ENCODE measurements around the gene NUDT3.

NUDT3 gene

DNA sequence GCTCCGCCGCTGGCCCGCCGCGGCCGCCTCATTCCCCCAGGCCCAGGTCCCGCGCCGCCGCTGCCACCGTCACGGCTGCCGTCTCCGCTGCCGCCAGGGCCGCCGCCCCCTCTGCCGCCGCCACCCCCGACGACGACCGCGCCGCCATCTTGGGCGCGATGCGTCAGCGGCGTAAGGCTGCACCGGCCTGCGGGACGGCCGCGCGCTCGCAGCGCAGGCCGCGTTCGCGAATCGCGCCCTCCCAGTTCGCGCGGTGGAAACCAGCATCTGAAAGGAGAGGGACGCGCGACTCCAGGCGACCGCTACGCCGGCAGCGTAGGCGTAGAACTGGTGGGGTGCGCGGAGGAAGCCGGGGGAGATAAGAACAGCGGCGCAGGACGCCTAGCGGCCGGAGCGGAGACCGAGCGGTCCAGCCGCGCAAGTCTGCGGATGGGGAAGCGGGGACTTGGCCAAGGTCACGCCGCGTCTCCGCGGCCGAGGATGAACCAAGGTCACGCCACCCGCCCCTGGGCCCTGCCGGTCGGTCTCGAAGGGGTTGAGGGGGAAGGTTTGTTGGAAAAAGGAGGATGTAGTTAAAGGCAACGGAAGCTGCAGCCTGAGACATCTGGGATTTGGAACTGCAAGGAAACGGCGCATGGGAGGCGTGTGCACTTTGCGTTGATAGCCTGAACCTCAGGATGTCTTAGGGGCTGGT lies at the start of gene NUDT3:
NUDT3 (minus strand) TSS at position 173 of the 694 bp plus-strand sequence. CDS start 307 bp downstream, outside the sequence.
- H3K27me3 ChIP-seq (ENCODE audit: control insufficient read depth, insufficient read depth, low read length) = no peaks in the 10 kb centered on the region
- H3K9me3 ChIP-seq (ENCODE audit: control insufficient read depth, insufficient read depth, low read length) = no peaks in the 10 kb centered on the region
- no peak within 1 kb of the TSS for H3K27ac ChIP-seq (ENCODE audit: low read length)
- no CpG with 5 or more reads among the region's 87 CpGs for WGBS (ENCODE audit: insufficient coverage, insufficient read length)
- DNase-seq (ENCODE audit: low read depth, low spot score) = peak; percentile 88
- H3K36me3 ChIP-seq (ENCODE audit: control insufficient read depth, insufficient read depth, low read length) = no peaks in the 10 kb centered on the region
- H3K4me1 ChIP-seq (ENCODE audit: control insufficient read depth, insufficient read depth, low read length) = no peaks in the 10 kb centered on the region
- H3K4me3 ChIP-seq (ENCODE audit: low read length) = peak within 1 kb of the TSS; percentile 85

DNA sequence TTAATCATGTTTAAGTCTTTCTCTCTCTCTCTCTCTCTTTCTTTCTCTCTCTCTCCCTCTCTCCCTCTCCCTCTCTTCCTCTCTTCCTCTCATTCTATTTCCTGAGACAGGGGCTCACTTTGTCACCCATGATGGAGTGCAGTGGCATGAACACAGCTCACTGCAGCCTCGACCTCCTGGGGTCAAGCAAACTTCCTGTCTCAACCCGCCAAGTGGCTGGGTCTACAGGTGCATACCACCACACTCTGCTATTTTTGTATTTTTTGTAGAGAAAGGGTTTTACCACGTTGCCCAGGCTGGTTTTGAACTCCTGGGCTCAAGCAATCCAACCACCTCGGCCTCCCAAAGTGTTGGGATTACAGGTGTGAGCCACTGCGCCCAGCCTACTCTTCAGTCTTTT lies 49.1 kb upstream of the NUDT3 start:
- Histone ChIP-seq H3K27me3 (ENCODE audit: control insufficient read depth, insufficient read depth, low read length) (no peaks in the 10 kb centered on the region), H3K27ac (ENCODE audit: low read length) (no peak overlapping the region), H3K36me3 (ENCODE audit: control insufficient read depth, insufficient read depth, low read length) (no peaks in the 10 kb centered on the region; the same call in 1 of the 2 replicates), H3K4me1 (ENCODE audit: control insufficient read depth, insufficient read depth, low read length) (no peaks in the 10 kb centered on the region), H3K4me3 (ENCODE audit: low read length) (no peak overlapping the region), H3K9me3 (ENCODE audit: control insufficient read depth, insufficient read depth, low read length) (no peaks in the 10 kb centered on the region; the same call in none of the 2 replicates)
- DNase-seq (ENCODE audit: low read depth, low spot score) = no peak
- whole genome bisulfite sequencing (ENCODE audit: insufficient coverage, insufficient read length) = no CpG with 5 or more reads among the region's 5 CpGs

- H3K9me3 ChIP-seq (ENCODE audit: control insufficient read depth, insufficient read depth, low read length) = no peaks in the 10 kb centered on the region; the same call in none of the 2 replicates
- no peaks in the 10 kb centered on the region for H3K4me1 ChIP-seq (ENCODE audit: control insufficient read depth, insufficient read depth, low read length)
- no peaks in the 10 kb centered on the region; the same call in 1 of the 2 replicates for H3K36me3 ChIP-seq (ENCODE audit: control insufficient read depth, insufficient read depth, low read length)
- no peak overlapping the region for H3K27ac ChIP-seq (ENCODE audit: low read length)
- no peaks in the 10 kb centered on the region for H3K27me3 ChIP-seq (ENCODE audit: control insufficient read depth, insufficient read depth, low read length)
- H3K4me3 ChIP-seq (ENCODE audit: low read length) = no peak overlapping the region
- no peak for DNase-seq (ENCODE audit: low read depth, low spot score)
- no CpG with 5 or more reads among the region's 3 CpGs for WGBS (ENCODE audit: insufficient coverage, insufficient read length)
Measured at GRCh38 chr6:34439442-34439841, 47.0 kb upstream of the NUDT3 start.

- Histone ChIP-seq H3K27me3 (ENCODE audit: control insufficient read depth, insufficient read depth, low read length) (no peaks in the 10 kb centered on the region), H3K4me1 (ENCODE audit: control insufficient read depth, insufficient read depth, low read length) (no peaks in the 10 kb centered on the region), H3K36me3 (ENCODE audit: control insufficient read depth, insufficient read depth, low read length) (no peaks in the 10 kb centered on the region; the same call in 1 of the 2 replicates), H3K4me3 (ENCODE audit: low read length) (no peak overlapping the region), H3K27ac (ENCODE audit: low read length) (no peak overlapping the region), H3K9me3 (ENCODE audit: control insufficient read depth, insufficient read depth, low read length) (no peaks in the 10 kb centered on the region; the same call in none of the 2 replicates)
- WGBS (ENCODE audit: insufficient coverage, insufficient read length) = no CpG with 5 or more reads among the region's 4 CpGs
- DNase-seq (ENCODE audit: low read depth, low spot score) = no peak
Measured at GRCh38 chr6:34438705-34439104, 46.2 kb upstream of the NUDT3 start.

DNA sequence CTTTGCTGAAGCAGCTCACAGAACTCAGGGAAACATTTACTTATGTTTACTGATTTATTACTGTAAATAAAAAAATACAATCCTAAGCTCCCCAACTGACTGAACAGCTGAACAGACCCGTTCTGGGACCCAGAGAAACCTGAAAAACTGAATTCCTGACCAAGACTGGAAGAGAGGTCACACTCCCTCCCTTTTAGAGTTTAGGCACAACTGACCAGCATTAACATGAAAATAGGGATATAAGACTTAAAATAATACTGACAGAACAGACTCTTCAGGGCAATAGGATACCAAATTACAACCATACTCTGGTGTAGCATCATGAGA lies 45.1 kb upstream of the NUDT3 start:
- Histone ChIP-seq H3K27ac (ENCODE audit: low read length) (no peak overlapping the region), H3K4me3 (ENCODE audit: low read length) (no peak overlapping the region), H3K27me3 (ENCODE audit: control insufficient read depth, insufficient read depth, low read length) (no peaks in the 10 kb centered on the region), H3K36me3 (ENCODE audit: control insufficient read depth, insufficient read depth, low read length) (no peaks in the 10 kb centered on the region; the same call in 1 of the 2 replicates), H3K9me3 (ENCODE audit: control insufficient read depth, insufficient read depth, low read length) (no peaks in the 10 kb centered on the region; the same call in none of the 2 replicates), H3K4me1 (ENCODE audit: control insufficient read depth, insufficient read depth, low read length) (no peaks in the 10 kb centered on the region)
- WGBS (ENCODE audit: insufficient coverage, insufficient read length) = no CpG with 5 or more reads among the region's 1 CpG
- DNase-seq (ENCODE audit: low read depth, low spot score) = no peak

GRCh38 chr6:34436803-34437643 lies 44.6 kb upstream of the NUDT3 start:
- no CpG with 5 or more reads among the region's 38 CpGs for WGBS (ENCODE audit: insufficient coverage, insufficient read length)
- DNase-seq (ENCODE audit: low read depth, low spot score) = no peak

GRCh38 chr6:34435916-34436315 lies 43.4 kb upstream of the NUDT3 start:
- Histone ChIP-seq H3K27ac (ENCODE audit: low read length) (no peak overlapping the region), H3K9me3 (ENCODE audit: control insufficient read depth, insufficient read depth, low read length) (no peaks in the 10 kb centered on the region; the same call in none of the 2 replicates), H3K4me3 (ENCODE audit: low read length) (no peak overlapping the region), H3K27me3 (ENCODE audit: control insufficient read depth, insufficient read depth, low read length) (no peaks in the 10 kb centered on the region), H3K4me1 (ENCODE audit: control insufficient read depth, insufficient read depth, low read length) (no peaks in the 10 kb centered on the region), H3K36me3 (ENCODE audit: control insufficient read depth, insufficient read depth, low read length) (no peaks in the 10 kb centered on the region; the same call in 1 of the 2 replicates)
- no peak for DNase-seq (ENCODE audit: low read depth, low spot score)
- no CpG with 5 or more reads among the region's 5 CpGs for WGBS (ENCODE audit: insufficient coverage, insufficient read length)

More at GRCh38 chr6:34436803-34437643, 44.6 kb upstream of the NUDT3 start:
- Histone ChIP-seq H3K27ac (ENCODE audit: low read length) (no peak overlapping the region), H3K9me3 (ENCODE audit: control insufficient read depth, insufficient read depth, low read length) (no peaks in the 10 kb centered on the region; the same call in none of the 2 replicates), H3K36me3 (ENCODE audit: control insufficient read depth, insufficient read depth, low read length) (no peaks in the 10 kb centered on the region; the same call in 1 of the 2 replicates), H3K4me1 (ENCODE audit: control insufficient read depth, insufficient read depth, low read length) (no peaks in the 10 kb centered on the region), H3K27me3 (ENCODE audit: control insufficient read depth, insufficient read depth, low read length) (no peaks in the 10 kb centered on the region), H3K4me3 (ENCODE audit: low read length) (no peak overlapping the region)

DNA sequence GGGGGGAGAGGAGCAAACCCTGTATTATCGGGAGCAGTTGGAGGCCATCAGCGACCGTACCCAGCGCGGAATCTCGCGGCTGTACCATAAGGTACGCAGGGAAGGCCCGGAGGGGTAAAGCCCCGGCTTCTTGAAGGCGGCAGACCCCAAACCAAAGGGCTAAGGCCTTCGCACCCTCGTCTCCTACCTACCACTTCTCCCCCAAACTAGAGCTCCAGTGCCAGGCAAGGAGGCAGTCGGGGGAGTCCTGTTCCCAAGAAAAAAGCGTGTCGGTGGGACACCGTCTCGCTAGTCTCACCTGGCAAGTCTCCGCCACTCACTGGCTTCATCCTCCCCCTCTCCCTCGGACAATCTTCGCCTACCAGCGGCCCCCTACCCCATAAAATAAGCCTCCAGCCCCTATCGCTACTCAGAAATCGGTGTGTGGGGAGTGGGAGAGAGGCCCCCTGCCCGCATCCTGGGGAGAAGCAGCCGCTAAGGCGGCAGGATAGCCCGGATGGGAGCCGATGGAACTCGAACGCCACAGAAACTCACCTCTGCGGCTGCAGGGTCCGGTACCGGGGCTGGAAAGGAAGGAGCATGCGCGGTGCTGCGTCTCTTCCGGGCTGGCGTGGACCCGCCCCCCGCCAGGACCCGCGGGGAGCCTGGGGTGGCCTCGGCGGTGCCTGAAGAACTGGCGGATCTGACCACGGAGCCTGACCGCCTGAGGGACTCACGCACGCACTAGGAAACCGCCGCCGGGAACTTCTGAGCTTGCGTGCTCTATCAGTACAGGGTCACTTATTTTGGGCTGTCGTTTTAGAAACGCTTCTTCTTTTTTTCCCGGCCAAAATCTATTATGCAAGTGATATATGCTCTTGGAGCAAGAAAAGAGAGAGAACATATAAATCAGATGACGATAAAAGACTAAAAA lies 33.3 kb upstream of the NUDT3 start, which contains the start of gene RPS10:
RPS10 (minus strand) TSS at position 572 of the 913 bp plus-strand sequence. CDS start 848 bp downstream, outside the sequence.
- WGBS (ENCODE audit: insufficient coverage, insufficient read length) = no CpG with 5 or more reads among the region's 58 CpGs
- Histone ChIP-seq H3K27ac (ENCODE audit: low read length) (no peak within 1 kb of the TSS), H3K27me3 (ENCODE audit: control insufficient read depth, insufficient read depth, low read length) (no peaks in the 10 kb centered on the region)

DNA sequence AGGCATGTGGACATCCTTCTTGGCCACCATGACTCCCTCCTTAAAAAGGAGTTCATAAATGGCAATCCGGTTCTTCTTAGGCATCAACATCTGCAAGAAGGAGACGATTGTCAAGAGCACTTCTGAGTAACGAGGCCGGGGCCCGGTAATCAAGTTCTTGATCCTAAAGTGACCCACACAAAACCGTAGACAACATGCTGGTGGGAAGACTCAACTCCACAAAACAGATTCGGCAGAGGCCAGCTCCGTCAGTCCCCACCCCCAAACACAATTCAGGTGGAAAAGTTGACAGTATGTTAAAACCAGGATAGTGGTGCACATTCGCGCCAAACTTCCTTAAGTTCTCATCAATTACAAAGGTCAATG lies 32.6 kb upstream of the NUDT3 start:
- Histone ChIP-seq H3K36me3 (ENCODE audit: control insufficient read depth, insufficient read depth, low read length) (peaks cover 36% of the 10 kb centered on the region; the same call in 1 of the 2 replicates), H3K9me3 (ENCODE audit: control insufficient read depth, insufficient read depth, low read length) (no peaks in the 10 kb centered on the region; the same call in none of the 2 replicates), H3K4me3 (ENCODE audit: low read length) (peak overlapping the region; percentile 59), H3K4me1 (ENCODE audit: control insufficient read depth, insufficient read depth, low read length) (no peaks in the 10 kb centered on the region), H3K27me3 (ENCODE audit: control insufficient read depth, insufficient read depth, low read length) (no peaks in the 10 kb centered on the region), H3K27ac (ENCODE audit: low read length) (no peak overlapping the region)
- no CpG with 5 or more reads among the region's 10 CpGs for WGBS (ENCODE audit: insufficient coverage, insufficient read length)
- no peak for DNase-seq (ENCODE audit: low read depth, low spot score)

More for the DNA sequence above, 33.3 kb upstream of the NUDT3 start, which contains the start of gene RPS10:
- Histone ChIP-seq H3K36me3 (ENCODE audit: control insufficient read depth, insufficient read depth, low read length) (peaks cover 36% of the 10 kb centered on the region; the same call in 1 of the 2 replicates), H3K9me3 (ENCODE audit: control insufficient read depth, insufficient read depth, low read length) (no peaks in the 10 kb centered on the region; the same call in none of the 2 replicates), H3K4me3 (ENCODE audit: low read length) (peak within 1 kb of the TSS; percentile 59), H3K4me1 (ENCODE audit: control insufficient read depth, insufficient read depth, low read length) (no peaks in the 10 kb centered on the region)
- peak; percentile 67 for DNase-seq (ENCODE audit: low read depth, low spot score)
